HG03135 (cell line): Measurements from ENCODE around the gene PALMD.

Source experiments
- ATAC-seq: cut with Tn5 transposase; IDR thresholded peaks from one replicate; pipeline ENCODE4 v1.9.1; 2021; ENCODE audit warnings: mild to moderate bottlenecking, moderate library complexity; ENCODE audit not compliant: unreplicated experiment

Gene PALMD

DNA sequence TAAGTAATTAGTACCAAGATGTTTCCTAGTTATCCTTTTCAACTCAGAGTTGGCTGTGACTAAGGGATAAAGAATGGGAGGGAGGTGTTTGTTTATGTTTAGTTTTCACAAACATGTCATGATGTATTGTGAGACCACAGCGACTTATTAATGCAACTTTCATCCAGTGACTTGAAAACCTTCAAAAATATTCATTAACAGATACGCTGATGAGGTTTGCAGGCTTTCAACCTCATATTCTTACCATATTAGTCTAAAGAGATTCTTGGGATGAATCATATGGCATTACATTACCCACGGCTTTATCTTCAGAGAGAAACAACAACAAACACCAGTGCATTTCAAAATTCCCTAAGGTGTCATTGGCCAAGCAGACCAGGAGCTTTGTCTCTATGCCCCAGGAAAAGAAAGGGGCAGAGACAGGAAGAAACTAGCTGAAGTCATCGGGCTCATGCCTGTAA is 36.4 kb downstream of the PALMD start:
- no peak for ATAC-seq

DNA sequence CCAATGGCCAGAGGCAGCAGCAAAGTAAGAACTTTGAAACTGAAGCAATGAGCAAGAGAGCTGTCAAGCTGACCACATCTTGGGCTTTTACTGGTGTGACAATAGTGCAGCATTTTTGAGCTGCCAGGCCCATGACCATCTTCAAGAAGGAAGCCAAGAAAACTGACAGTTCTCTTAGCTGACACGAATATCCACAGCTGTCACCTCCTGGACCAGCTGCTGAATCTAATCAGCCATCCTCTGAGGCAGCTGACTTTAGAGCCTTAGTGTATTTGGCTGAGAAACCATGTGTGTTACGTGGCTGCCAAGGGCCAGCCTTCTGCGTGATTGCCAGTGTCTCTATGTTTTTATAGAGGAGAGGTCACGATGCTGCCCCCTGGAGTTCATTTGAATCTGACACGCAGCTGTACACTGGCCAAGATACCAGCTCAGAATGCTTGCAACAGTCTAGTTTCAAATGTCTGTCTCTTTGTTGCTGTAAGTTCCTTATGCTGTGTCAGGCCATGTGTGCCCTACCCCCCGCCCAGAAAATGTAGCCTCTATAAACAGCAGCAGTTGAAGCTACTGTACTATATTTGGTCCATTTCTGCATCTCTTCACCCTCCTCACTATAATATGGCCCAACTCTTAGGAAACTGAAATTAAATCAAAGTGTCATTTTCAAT is 39.7 kb downstream of the PALMD start:
- ATAC-seq, result peak; percentile 92

- no peak for ATAC-seq
These were observed 45.3 kb downstream of the PALMD start for GRCh38 chr1:99691175-99691574.

DNA sequence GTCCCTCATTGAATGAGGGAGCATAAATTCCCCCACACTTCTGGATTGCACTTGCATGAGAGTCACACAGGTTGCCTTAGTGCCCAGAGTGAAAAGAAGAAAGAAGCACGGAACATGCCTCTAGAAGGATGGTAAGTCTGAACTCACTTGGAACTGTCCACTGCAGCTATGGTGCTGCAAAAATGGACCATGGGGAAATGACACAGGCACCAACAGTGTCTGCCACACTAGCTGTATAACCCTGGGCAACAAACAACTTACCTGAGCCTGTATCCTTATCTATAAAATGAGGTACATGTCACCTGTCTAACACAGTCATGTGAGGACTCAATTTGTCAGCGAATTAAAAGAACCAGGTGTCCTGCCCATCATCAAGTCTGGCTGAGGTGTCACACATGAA is 50.7 kb downstream of the PALMD start:
- no peak for ATAC-seq

DNA sequence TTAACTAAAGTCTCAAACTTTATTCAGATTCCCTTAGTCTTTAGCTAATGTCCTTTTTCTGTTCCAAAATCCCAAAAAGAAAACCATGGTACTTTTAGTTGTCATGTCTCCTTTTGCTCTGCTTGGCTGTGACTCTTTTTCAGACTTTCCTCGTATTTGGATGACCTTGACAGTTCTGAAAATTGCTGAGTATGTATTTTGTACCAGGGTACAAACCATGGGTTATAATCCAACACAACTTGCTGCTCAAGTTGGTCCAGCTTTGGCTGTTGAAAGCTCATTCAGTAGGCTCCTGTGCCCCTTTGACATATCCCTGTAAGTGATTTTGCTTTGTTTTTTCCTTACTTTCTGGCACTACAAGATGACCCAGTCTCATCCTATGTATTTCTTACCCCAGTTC is 51.7 kb downstream of the PALMD start:
- no peak for ATAC-seq

DNA sequence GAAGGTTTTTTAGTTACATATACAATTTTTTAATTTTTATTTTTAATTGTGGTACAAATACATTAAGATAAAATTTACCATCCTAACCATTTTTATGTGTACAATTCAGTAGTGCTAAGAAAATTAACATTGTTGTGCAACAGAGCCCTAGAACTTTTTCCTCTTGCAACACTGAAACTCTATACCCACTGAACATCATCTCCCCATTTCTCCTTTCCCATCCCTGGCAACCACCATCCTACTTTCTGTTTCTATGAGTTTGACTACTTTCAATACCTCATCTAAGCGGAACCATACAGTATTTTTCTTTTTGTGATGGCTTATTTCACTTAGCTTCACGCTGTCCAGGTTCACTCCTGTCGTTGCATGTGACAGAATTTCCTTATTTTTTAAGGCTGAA is 54.1 kb downstream of the PALMD start:
- no peak for ATAC-seq

DNA sequence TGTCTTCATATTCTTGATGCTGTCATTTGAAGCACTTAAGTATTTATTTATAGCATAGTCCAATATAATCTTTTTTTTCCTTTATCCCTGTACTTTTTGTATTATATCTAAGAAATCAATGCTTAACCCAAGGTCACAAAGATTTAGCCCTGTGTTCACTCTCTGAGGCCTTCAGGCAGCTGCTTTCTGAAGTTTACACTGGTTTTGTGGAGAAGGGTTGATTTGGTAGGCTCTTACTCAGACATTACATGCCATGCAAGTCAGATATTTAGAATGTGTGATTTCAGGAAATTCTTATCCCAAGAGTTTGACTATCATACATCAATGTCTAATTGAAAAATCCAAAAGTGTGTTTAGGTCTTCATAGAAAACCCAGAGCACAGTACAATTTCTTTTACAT is 56.3 kb downstream of the PALMD start:
- ATAC-seq, result no peak

- ATAC-seq, result no peak
These were observed 58.5 kb downstream of the PALMD start for GRCh38 chr1:99704356-99704816.

DNA sequence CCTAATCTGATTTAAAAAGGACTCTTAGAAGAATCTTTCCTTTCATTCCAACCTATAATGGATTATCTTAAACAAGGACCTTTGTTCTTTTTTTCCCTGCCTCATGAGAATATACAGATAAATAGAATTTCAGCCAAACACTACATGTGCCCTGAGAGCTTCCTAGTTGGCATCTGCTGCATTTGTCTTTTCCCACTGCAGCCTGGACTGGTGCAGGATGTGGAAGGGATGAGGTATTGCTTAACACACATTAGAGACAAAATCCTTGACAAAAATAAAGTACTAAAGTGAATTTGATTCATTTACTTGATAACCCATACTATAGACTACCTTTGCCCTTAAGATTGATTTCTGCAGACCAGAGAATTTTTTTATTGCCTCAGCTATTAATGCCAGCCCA is 59.5 kb downstream of the PALMD start:
- no peak for ATAC-seq

DNA sequence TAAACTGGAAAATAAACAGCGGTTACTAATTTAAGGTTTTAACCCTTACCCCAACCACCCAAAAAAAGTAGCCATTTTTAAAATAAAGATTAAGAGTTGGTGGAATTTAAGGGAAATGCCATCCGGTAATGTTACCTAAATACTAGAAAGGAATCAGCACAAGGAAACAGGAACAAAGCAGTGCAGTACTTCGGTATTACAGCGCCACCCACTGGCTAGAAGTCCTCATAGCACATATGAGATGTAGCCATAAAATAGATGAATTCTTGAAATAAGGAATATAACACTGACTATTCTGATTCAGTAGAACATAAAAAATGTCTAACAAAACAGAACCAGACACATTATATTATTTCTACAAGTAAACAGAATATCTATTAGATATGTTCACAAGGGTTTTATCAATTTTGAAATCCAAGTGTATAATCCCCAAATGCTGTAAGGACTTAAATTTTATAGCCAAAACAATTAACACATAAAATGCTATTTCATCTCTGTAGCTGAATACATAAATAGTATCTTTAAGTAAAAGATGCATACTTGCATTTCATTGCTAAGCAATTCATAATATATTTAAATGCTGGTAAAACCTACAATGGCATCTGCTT is 61.7 kb downstream of the PALMD start:
- peak; percentile 58 for ATAC-seq

DNA sequence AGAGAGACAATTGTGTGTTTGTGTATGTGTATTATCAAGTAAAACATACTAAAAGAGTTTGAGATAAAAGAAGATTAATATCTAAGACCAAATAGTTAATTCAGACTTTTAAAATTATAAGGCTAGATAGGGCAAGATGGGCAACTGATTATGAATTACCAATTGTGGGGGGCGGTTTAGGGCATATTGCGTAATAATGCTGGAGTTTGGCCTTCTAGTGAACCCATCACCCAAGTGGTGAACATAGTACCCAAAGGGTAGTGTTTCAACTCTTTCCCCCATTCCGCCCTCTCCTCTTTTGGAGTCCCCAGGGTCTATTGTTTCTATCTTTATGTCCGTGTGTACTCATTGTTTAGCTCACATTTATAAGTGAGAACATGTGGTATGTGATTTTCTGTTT is 65.1 kb downstream of the PALMD start:
- no peak for ATAC-seq

GRCh38 chr1:99713006-99713405 is 67.1 kb downstream of the PALMD start:
- ATAC-seq, result no peak

DNA sequence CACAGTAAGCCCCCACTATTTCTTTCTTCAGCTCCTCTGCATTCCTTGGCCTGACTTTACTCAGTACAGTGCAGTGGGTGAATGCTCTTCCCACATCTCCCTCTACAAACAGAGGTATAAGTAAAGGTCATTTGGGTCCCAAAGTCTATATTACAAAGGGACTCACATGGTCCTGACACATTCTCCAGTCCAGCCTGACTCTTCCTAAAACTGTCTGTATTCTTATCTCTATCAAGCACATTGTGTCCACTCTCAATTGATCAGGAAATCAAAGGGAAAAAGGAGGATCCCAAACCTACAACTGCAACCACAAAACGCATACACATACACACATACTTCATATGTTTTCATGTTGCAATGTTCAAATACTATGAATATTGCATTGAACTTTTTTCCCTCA is 71.1 kb downstream of the PALMD start:
- ATAC-seq, result no peak

DNA sequence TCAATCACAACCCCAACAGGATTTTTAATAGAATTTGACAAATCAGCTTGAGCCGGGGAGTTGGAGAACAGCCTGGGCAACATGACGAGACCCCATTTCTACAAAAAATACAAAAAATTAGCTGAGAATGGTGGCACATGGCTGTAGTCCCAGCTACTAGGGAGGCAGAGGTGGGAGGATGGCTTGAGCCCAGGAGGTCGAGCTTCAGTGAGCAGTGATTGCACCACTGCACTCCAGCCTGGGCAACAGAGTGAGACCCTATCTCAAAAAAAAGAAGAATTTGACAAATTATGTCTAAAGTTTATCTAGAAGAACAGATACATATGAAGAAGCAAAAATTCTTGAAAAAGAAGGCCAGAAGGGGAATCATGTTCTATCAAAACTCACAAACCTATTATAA is 77.3 kb downstream of the PALMD start:
- no peak for ATAC-seq

GRCh38 chr1:99725996-99726395 is 80.1 kb downstream of the PALMD start:
- ATAC-seq, result no peak

DNA sequence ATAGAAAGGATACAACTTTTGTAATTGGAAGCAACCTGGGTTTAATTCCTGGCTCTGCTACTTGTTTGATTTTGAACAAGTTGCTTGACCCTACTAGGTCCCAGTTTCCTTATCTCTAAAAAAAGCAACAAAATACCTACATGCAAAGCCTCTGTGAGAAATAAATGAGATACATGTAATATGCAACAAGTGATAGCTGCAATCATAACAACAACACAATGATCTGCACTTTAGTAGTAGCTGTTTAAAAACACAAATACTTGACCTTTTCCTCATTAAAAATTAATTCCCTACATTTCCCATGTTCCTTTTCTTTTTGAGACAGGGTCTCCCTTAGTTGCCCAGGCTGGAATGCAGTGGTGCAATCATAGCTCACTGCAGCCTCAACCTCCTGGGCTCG is 80.5 kb downstream of the PALMD start:
- ATAC-seq, result no peak

- no peak for ATAC-seq
These were observed 80.9 kb downstream of the PALMD start for GRCh38 chr1:99726818-99727217.

GRCh38 chr1:99727575-99728185 is 81.8 kb downstream of the PALMD start:
- no peak for ATAC-seq

- ATAC-seq, result peak; percentile 77
These were observed 82.8 kb downstream of the PALMD start for GRCh38 chr1:99728494-99729235.

DNA sequence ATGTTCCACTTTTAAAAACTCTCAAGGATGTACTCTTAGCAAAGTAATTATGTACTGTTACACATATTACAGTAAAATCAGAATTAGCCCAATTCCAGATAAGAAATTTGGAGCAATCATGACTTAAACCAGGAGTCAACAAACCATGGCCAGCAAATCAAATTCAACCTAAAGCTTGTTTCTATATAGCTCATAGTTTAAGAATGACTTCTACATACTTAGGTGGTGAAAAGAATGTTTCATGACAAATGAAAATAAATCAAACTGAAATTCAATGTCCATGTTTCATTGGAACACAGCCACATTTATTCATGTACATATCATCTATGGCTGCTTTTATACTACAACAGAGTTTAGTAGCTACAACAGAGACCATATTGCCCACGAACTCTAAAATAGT is 85.5 kb downstream of the PALMD start:
- no peak for ATAC-seq

GRCh38 chr1:99735852-99736251 is 89.9 kb downstream of the PALMD start:
- no peak for ATAC-seq

GRCh38 chr1:99737016-99737415 is 91.1 kb downstream of the PALMD start:
- no peak for ATAC-seq
